ENCODE measurements around the gene CREM. TPM values are rescaled to one million over a fixed set of nuclear protein-coding genes. Genes with fewer than 3 reads are reported as not detected.
A peak's percentile ranks its signal among the peaks of the same experiment; 100 is the strongest.
"Not testable (repeated sequence)": the region's sequence is repeated elsewhere in the genome, so short reads cannot be mapped to it uniquely, and the experiment has no call there.

Gene CREM
- total RNA-seq, 2 experiments from 2014 or later: 143 to 156 TPM

DNA sequence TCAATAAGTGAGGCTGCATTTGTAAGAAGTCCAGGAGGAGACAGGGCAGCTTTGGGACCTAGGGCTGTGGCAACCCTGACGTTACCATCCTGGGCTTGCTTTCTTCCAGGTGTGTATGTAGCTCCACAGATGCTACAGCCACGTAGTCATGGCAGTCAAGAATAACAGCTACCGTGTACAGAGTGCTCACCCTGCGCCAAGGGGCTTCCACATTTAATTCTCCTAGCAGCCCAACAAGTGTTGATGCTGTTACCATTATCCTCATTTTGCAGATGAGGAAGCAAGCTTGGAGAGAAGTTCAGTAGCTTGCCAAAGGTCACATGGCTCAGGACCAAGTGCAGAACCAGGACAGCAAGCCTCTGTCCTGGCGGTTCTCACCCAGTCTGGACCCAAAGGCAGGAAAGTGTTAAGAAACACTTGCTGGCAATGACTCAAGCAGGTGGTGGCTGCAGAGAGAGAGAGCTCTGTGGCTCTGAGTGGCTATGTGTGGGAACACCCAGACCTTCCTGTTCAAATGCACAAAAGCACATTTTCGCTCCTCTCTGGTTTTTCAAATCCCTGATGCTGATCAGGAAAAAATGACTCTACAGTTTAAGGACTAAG, 89.8 kb downstream of the CREM start:
- Mint-ChIP-seq H3K27ac (no peak overlapping the region), H3K4me3 (no peak overlapping the region)
- DNase-seq: peak; percentile 29

GRCh38 chr10:35216956-35217355, 90.3 kb downstream of the CREM start:
- H3K4me3 Mint-ChIP-seq, H3K9me3 Mint-ChIP-seq, H3K36me3 Mint-ChIP-seq, DNase-seq, H3K27me3 Mint-ChIP-seq: not testable (repeated sequence)
- peak overlapping the region; percentile 8 for H3K27ac Mint-ChIP-seq
- H3K4me1 Mint-ChIP-seq: peaks cover 37% of the 10 kb centered on the region

More for the DNA sequence above, 89.8 kb downstream of the CREM start:
- Mint-ChIP-seq H3K27me3 (peaks cover 6% of the 10 kb centered on the region), H3K4me1 (peaks cover 37% of the 10 kb centered on the region), H3K36me3 (peaks cover 10% of the 10 kb centered on the region), H3K9me3 (no peaks in the 10 kb centered on the region)

GRCh38 chr10:35217455-35217854, 90.8 kb downstream of the CREM start:
- peaks cover 6% of the 10 kb centered on the region for H3K27me3 Mint-ChIP-seq
- H3K4me1 Mint-ChIP-seq: peaks cover 37% of the 10 kb centered on the region
- no peak overlapping the region for H3K4me3 Mint-ChIP-seq
- peaks cover 5% of the 10 kb centered on the region for H3K36me3 Mint-ChIP-seq
- H3K27ac Mint-ChIP-seq: no peak overlapping the region
- no peaks in the 10 kb centered on the region for H3K9me3 Mint-ChIP-seq
- DNase-seq: no peak

DNA sequence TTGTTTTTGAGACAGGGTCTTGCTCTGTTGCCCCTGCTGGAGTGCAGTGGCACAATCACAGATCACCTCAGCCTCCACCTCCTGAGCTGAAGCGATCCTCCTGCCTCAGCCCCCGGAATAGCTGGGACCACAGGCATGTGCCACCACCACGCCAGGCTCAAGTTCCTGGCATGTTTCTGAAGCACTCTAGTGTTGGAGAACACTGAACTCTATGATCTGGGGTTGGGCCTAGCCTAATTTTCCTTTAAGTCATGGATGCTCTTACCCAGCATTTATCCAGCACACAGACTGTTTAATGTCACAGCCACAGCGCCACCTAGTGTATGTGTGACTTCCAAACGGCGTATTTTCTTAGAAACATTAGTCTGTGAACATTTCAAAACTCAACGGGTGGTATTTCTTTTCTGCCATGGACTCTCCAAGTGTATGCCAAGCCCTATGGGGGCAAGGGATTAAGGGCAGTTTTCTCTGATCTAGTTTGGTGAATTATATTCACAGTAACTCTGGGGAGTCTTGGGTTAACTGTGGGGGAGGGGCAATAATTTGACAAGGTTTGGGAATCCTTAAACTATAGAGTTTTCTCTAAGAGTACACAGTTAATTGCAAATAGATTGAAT, 91.8 kb downstream of the CREM start:
- peak; percentile 79 for DNase-seq
- H3K4me3 Mint-ChIP-seq: peak overlapping the region; percentile 60
- peaks cover 37% of the 10 kb centered on the region for H3K4me1 Mint-ChIP-seq

DNA sequence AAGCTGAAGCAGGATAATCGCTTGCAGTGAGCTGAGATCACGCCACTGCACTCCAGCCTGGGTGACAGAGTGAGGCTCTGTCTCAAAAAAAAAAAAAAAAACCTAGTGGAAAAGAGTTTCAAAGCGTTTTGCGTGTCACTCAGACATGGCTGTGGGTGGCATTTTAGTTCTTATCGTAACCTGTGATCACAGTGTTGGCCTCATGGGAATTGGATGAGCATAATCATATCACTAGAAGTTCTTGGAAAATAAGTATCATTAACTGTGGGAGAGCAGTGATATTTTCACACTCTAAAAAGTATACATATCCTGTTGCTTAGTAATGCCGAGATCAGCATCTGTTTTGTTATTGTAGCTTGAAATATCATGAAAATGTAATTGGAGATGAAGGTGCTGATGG, 92.6 kb downstream of the CREM start:
- Mint-ChIP-seq H3K9me3 (no peaks in the 10 kb centered on the region), H3K36me3 (no peaks in the 10 kb centered on the region), H3K4me3 (no peak overlapping the region), H3K27ac (no peak overlapping the region), H3K4me1 (peaks cover 37% of the 10 kb centered on the region), H3K27me3 (peaks cover 6% of the 10 kb centered on the region)
- no peak for DNase-seq

More for the DNA sequence above, 91.8 kb downstream of the CREM start:
- Mint-ChIP-seq H3K36me3 (peaks cover 4% of the 10 kb centered on the region), H3K27me3 (peaks cover 6% of the 10 kb centered on the region), H3K27ac (peak overlapping the region; percentile 83), H3K9me3 (no peaks in the 10 kb centered on the region)

- Mint-ChIP-seq H3K4me1 (peaks cover 37% of the 10 kb centered on the region), H3K27me3 (peaks cover 6% of the 10 kb centered on the region), H3K4me3 (no peak overlapping the region), H3K27ac (no peak overlapping the region), H3K9me3 (no peaks in the 10 kb centered on the region), H3K36me3 (no peaks in the 10 kb centered on the region)
- DNase-seq: no peak
Measured at GRCh38 chr10:35219891-35220890, 93.5 kb downstream of the CREM start.

DNA sequence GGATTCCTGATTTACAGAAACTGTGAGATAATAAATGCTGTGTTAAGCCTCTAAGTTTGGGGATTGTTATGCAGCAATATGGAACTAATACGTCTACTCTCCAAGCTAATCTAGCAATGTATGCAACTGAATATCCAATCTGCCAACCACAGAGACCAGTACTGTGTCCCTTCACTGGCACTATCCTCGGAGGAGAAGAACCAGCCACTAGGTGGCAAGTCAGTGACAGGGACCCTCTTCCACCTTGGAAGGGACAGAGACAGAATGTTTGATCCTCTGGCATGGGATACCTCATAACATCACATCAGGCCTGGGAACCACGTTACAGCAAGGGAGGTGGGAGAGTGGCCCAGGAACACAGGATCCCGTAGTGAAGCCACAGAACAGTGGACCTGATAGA, 96.4 kb downstream of the CREM start:
- H3K4me3 Mint-ChIP-seq: no peak overlapping the region
- no peaks in the 10 kb centered on the region for H3K36me3 Mint-ChIP-seq
- peaks cover 18% of the 10 kb centered on the region for H3K4me1 Mint-ChIP-seq
- peaks cover 6% of the 10 kb centered on the region for H3K27me3 Mint-ChIP-seq
- H3K9me3 Mint-ChIP-seq: no peaks in the 10 kb centered on the region
- H3K27ac Mint-ChIP-seq: no peak overlapping the region
- no peak for DNase-seq

GRCh38 chr10:35224045-35224740, 97.5 kb downstream of the CREM start:
- H3K4me1 Mint-ChIP-seq: peaks cover 7% of the 10 kb centered on the region
- H3K27me3 Mint-ChIP-seq: peaks cover 6% of the 10 kb centered on the region
- H3K36me3 Mint-ChIP-seq: no peaks in the 10 kb centered on the region
- no peaks in the 10 kb centered on the region for H3K9me3 Mint-ChIP-seq
- no peak for DNase-seq
- no peak overlapping the region for H3K4me3 Mint-ChIP-seq
- no peak overlapping the region for H3K27ac Mint-ChIP-seq

DNA sequence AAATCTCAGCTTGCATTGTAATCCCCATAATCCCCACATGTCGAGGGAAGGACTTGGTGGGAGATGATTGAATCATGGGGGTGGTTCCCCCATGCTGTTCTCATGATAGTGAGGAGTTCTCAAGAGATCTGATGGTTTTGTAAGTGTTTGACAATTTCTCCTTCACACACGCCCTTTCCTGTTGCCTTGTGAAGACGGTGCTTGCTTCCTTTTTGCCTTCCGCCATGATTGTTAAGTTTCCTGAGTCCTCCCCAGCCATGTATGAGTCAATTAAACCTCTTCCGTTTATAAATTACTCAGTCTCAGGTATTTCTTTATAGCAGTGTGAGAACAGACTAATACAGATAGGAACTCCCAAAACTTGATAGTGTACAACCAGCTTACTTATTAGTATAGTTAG, 98.6 kb downstream of the CREM start:
- no peak for DNase-seq
- H3K27ac Mint-ChIP-seq: no peak overlapping the region
- no peaks in the 10 kb centered on the region for H3K36me3 Mint-ChIP-seq
- no peaks in the 10 kb centered on the region for H3K9me3 Mint-ChIP-seq
- peaks cover 3% of the 10 kb centered on the region for H3K27me3 Mint-ChIP-seq
- H3K4me1 Mint-ChIP-seq: peaks cover 4% of the 10 kb centered on the region
- no peak overlapping the region for H3K4me3 Mint-ChIP-seq

- Mint-ChIP-seq H3K27me3 (no peaks in the 10 kb centered on the region), H3K4me3 (no peak overlapping the region), H3K27ac (no peak overlapping the region), H3K36me3 (no peaks in the 10 kb centered on the region), H3K9me3 (no peaks in the 10 kb centered on the region), H3K4me1 (no peaks in the 10 kb centered on the region)
- DNase-seq: no peak
Measured at GRCh38 chr10:35226507-35226906, 99.9 kb downstream of the CREM start.

DNA sequence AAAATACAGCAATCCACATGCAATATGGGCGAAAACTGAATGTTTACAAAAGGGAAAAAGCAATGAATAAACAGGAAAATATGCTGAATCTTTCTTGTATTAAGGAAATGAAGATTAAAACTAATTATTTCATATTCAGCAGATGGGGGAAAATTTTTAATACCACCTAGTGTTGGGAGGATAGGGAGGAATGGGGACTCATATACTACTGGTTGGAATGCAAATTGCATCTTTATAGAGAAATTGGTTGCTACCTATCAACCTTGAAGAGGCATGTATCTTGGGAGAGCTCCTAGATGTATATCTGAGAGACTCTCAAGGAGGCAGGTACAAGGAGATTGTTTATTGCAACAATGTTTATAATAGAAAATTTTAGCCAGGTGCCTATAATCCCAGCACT, 101.4 kb downstream of the CREM start:
- Mint-ChIP-seq H3K4me3 (no peak overlapping the region), H3K36me3 (no peaks in the 10 kb centered on the region)
- no peak for DNase-seq

GRCh38 chr10:35231646-35232045, 105.0 kb downstream of the CREM start:
- no peaks in the 10 kb centered on the region for H3K4me1 Mint-ChIP-seq
- no peak overlapping the region for H3K4me3 Mint-ChIP-seq
- no peaks in the 10 kb centered on the region for H3K9me3 Mint-ChIP-seq
- no peak for DNase-seq
- no peaks in the 10 kb centered on the region for H3K36me3 Mint-ChIP-seq
- no peak overlapping the region for H3K27ac Mint-ChIP-seq
- H3K27me3 Mint-ChIP-seq: no peaks in the 10 kb centered on the region

More for the DNA sequence above, 101.4 kb downstream of the CREM start:
- H3K9me3 Mint-ChIP-seq: no peaks in the 10 kb centered on the region
- no peaks in the 10 kb centered on the region for H3K27me3 Mint-ChIP-seq
- no peaks in the 10 kb centered on the region for H3K4me1 Mint-ChIP-seq
- no peak overlapping the region for H3K27ac Mint-ChIP-seq

DNA sequence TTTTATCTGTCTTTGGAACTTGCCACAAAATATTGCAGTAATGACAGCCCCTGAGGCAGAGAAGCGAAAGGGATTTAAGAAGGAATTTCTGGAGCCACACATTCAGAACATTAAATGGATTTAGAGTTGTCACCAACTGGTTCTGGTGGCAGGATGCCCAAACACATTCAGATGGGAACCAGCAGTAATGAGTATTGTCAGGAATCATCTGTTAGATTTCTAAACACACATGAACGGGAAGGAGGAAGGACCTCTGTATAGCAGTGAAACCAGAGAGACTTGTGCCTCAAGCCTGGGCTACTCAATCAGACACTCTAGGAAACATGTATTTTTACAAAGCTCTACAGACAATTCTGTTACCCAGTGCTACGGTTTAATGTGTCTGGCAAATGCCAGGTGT, 105.9 kb downstream of the CREM start:
- DNase-seq: no peak
- Mint-ChIP-seq H3K4me3 (no peak overlapping the region), H3K27me3 (no peaks in the 10 kb centered on the region), H3K27ac (no peak overlapping the region), H3K9me3 (no peaks in the 10 kb centered on the region), H3K36me3 (no peaks in the 10 kb centered on the region), H3K4me1 (no peaks in the 10 kb centered on the region)

GRCh38 chr10:35234073-35234472, 107.4 kb downstream of the CREM start:
- H3K4me1 Mint-ChIP-seq: no peaks in the 10 kb centered on the region
- DNase-seq: no peak
- H3K27ac Mint-ChIP-seq: no peak overlapping the region
- H3K4me3 Mint-ChIP-seq: no peak overlapping the region
- no peaks in the 10 kb centered on the region for H3K36me3 Mint-ChIP-seq
- H3K27me3 Mint-ChIP-seq: no peaks in the 10 kb centered on the region
- no peaks in the 10 kb centered on the region for H3K9me3 Mint-ChIP-seq

- H3K9me3 Mint-ChIP-seq: no peaks in the 10 kb centered on the region
- H3K4me1 Mint-ChIP-seq: no peaks in the 10 kb centered on the region
- no peaks in the 10 kb centered on the region for H3K27me3 Mint-ChIP-seq
- H3K4me3 Mint-ChIP-seq: no peak overlapping the region
- no peak overlapping the region for H3K27ac Mint-ChIP-seq
- no peaks in the 10 kb centered on the region for H3K36me3 Mint-ChIP-seq
- no peak for DNase-seq
Measured at GRCh38 chr10:35236739-35237138, 110.1 kb downstream of the CREM start.

All from activated naive CD8-positive, alpha-beta T cell treated with anti-CD3 and anti-CD28 coated beads for 36 hours (primary cell).